Kidney (tissue), 14 donors: ENCODE measurements around the gene TCTN1. TPM values are rescaled to one million over a fixed set of nuclear protein-coding genes. Genes with fewer than 3 reads are reported as not detected.

ENCODE experiments used
- DNase-seq, 5 donors: peaks; one replicate each; pipeline ENCODE4 v3.0.0-alpha.2; 2013 to 2020
- FAIRE-seq: peaks from 2 replicates; lab custom pipeline; 2012; peaks lifted over from hg19 to GRCh38; lab: Jason Lieb, UNC
- H3K27ac ChIP-seq, 2 donors: one replicate each; pipeline ENCODE4 v1.7.0; 2013; ENCODE audit warnings: low read depth in 2 of 2, low read length in 2 of 2, inconsistent platforms in 1 of 2
- H3K27me3 ChIP-seq: one replicate; pipeline ENCODE4 v1.7.1; 2013; ENCODE audit warnings: low read length, inconsistent platforms; ENCODE audit not compliant: control insufficient read depth, insufficient read depth
- H3K36me3 ChIP-seq, 3 donors: one replicate each; pipeline versions ENCODE4 v1.7.0 to v1.7.1; 2013; ENCODE audit warnings: low read length in 3 of 3, control low read depth in 1 of 3, inconsistent platforms in 1 of 3; ENCODE audit not compliant: insufficient read depth in 3 of 3, control insufficient read depth in 2 of 3
- H3K4me1 ChIP-seq, 3 donors: one replicate each; pipeline versions ENCODE4 v1.7.0 to v1.7.1; 2013; ENCODE audit warnings: low read length in 3 of 3, inconsistent platforms in 1 of 3, low read depth in 1 of 3; ENCODE audit not compliant: control insufficient read depth in 2 of 3, insufficient read depth in 2 of 3
- H3K4me3 ChIP-seq, 3 donors: one replicate each; pipeline versions ENCODE4 v1.7.0 to v1.8.1; 2013; ENCODE audit warnings: low read length in 3 of 3, control low read depth in 1 of 3, inconsistent platforms in 1 of 3
- H3K9ac ChIP-seq, 3 donors: one replicate each; pipeline versions ENCODE4 v1.7.0 to v1.7.1; 2013; ENCODE audit warnings: low read length in 3 of 3, control low read depth in 1 of 3, inconsistent platforms in 1 of 3
- H3K9me3 ChIP-seq, 3 donors: one replicate each; pipeline versions ENCODE4 v1.7.0 to v1.7.1; 2013; ENCODE audit warnings: low read length in 3 of 3, control low read depth in 1 of 3, inconsistent platforms in 1 of 3; ENCODE audit not compliant: control insufficient read depth in 2 of 3, insufficient read depth in 1 of 3
- CTCF ChIP-seq: IDR thresholded peaks from 3 replicates; pipeline ENCODE4 v1.5.1; 2012; ENCODE audit warnings: mild to moderate bottlenecking, moderate library complexity, borderline replicate concordance; ENCODE audit not compliant: insufficient read depth; ENCODE audit errors: extremely low read depth
- intact Hi-C: fragments of 100-400 bp; cut with DNase I; formaldehyde crosslinking; loops from one replicate; pipeline ENCODE4 v1.11.1; 2022
- polyA plus RNA-seq: library from polyadenylated mRNA; stranded (reverse); fragments of 350-450 nt; fragmentation: Illumina TruSeq; extraction: RNeasy Lipid Tissue Mini Kit (QIAGEN cat#74804); gene quantifications from one replicate; pipeline ENCODE4 v1.2.3, GENCODE V29; 2014; ENCODE audit warnings: low read depth, low replicate concordance; ENCODE audit not compliant: insufficient read depth
- total RNA-seq: library from RNA; stranded (reverse); fragmentation: NEBNext Ultra II Directional; extraction: Animal tissue kit (Norgen Biotek cat#: 25700); gene quantifications from one replicate; pipeline ENCODE4 v1.2.1, GENCODE V29; 2021
- donor health status: control.
- donor health status: control.
- donor health status: control.
- donor health status: control.
- donor health status: control.
- donor health status: DM: yes; HTN: yes; CAD: no.
- donor health status: Normal renal cell carcinoma (clear cell type).

The TCTN1 gene
- total and polyA plus RNA-seq, 2 donors from 2014 or later: 71.2 to 76.9 TPM

GRCh38 chr12:110627500-110628195, 13.7 kb downstream of the TCTN1 start:
- Histone ChIP-seq H3K36me3 (peaks cover 7 to 9% (median 9%) of the 10 kb centered on the region in 3 donors), H3K9me3 (no peaks in the 10 kb centered on the region), H3K4me1 (no peaks in the 10 kb centered on the region), H3K4me3 (no peak overlapping the region), H3K9ac (no peak overlapping the region), H3K27ac (no peak overlapping the region), H3K27me3 (no peaks in the 10 kb centered on the region)
- TF ChIP-seq CTCF: no peak
- no peak for DNase-seq
- no peak for FAIRE-seq
- intact Hi-C loops: no loop called here

- TF ChIP-seq CTCF: no peak
- intact Hi-C loops: no loop called here
- H3K36me3 ChIP-seq: peaks cover 0 to 10% (median 3%) of the 10 kb centered on the region in 3 donors
- no peaks in the 10 kb centered on the region for H3K4me1 ChIP-seq
- no peaks in the 10 kb centered on the region for H3K9me3 ChIP-seq
- FAIRE-seq (no peak), DNase-seq (no peak)
- H3K9ac ChIP-seq: no peak overlapping the region
- H3K27me3 ChIP-seq: no peaks in the 10 kb centered on the region
- H3K4me3 ChIP-seq: no peak overlapping the region
- H3K27ac ChIP-seq: no peak overlapping the region
Measured at GRCh38 chr12:110635055-110635454, 21.1 kb downstream of the TCTN1 start.

- no peak overlapping the region for H3K4me3 ChIP-seq
- no peak for DNase-seq
- intact Hi-C loops: no loop called here
- H3K9me3 ChIP-seq: no peaks in the 10 kb centered on the region
- no peaks in the 10 kb centered on the region for H3K27me3 ChIP-seq
- no peak overlapping the region for H3K9ac ChIP-seq
- no peak overlapping the region for H3K27ac ChIP-seq
- peaks cover 0 to 12% (median 3%) of the 10 kb centered on the region in 3 donors for H3K36me3 ChIP-seq
- no peak for FAIRE-seq
- TF ChIP-seq CTCF: no peak
- H3K4me1 ChIP-seq: no peaks in the 10 kb centered on the region
Measured at GRCh38 chr12:110636516-110636915, 22.6 kb downstream of the TCTN1 start.
